IMR-90 (cell line): ENCODE results near the gene OGFR. TPM values are rescaled to one million over a fixed set of nuclear protein-coding genes. Genes with fewer than 3 reads are reported as not detected.

ENCODE experiments used
- ATAC-seq: fragments of 200-7000 bp; cut with Tn5 transposase; 2 replicates; pipeline ENCODE4 v1.9.1; 2020; ENCODE audit warnings: low read depth, mild to moderate bottlenecking, moderate library complexity
- BruUV-seq: library from RNA; stranded (reverse); fragments of 400-500 nt; replicated peaks from 2 replicates; lab custom pipeline; 2021; lab: Mats Ljungman, UMichigan
- CTCF ChIA-PET: fragments of 300-600 bp; formaldehyde crosslinking; extraction: SDS; loops from one replicate; lab custom pipeline; 2021; ENCODE audit warnings: antibody characterized with exemption; lab: Yijun Ruan, JAX
- POLR2A ChIA-PET: fragments of 300-600 bp; sonication (Branson Sonifier 250); formaldehyde crosslinking; loops from one replicate; lab custom pipeline; 2022; ENCODE audit warnings: antibody characterized with exemption; ENCODE audit not compliant: unreplicated experiment; lab: Charles Lee
- DNase-seq: peaks from one replicate; pipeline ENCODE4 v3.0.0; 2013
- H2AFZ ChIP-seq: replicated peaks from 2 replicates; pipeline ENCODE3; 2013; ENCODE audit warnings: low read length, mild to moderate bottlenecking; ENCODE audit not compliant: poor library complexity
- H2AK5ac ChIP-seq: 2 replicates; pipeline ENCODE4 v1.6.1; 2013; ENCODE audit warnings: low read depth, low read length, inconsistent platforms
- H2AK9ac ChIP-seq: replicated peaks from 2 replicates; pipeline ENCODE3; 2013; ENCODE audit warnings: mild to moderate bottlenecking, low read depth, low read length, moderate library complexity; ENCODE audit not compliant: poor library complexity
- H2BK120ac ChIP-seq: 2 replicates; pipeline ENCODE4 v1.6.1; 2013; ENCODE audit warnings: low read depth, low read length, inconsistent platforms
- H2BK15ac ChIP-seq: 3 replicates; pipeline ENCODE4 v1.6.1; 2013; ENCODE audit warnings: low read depth, low read length, inconsistent platforms
- H2BK20ac ChIP-seq: 2 replicates; pipeline ENCODE4 v1.6.1; 2013; ENCODE audit warnings: low read depth, mild to moderate bottlenecking, inconsistent platforms, low read length, moderate library complexity
- H2BK5ac ChIP-seq: 2 replicates; pipeline ENCODE4 v1.6.1; 2013; ENCODE audit warnings: mild to moderate bottlenecking, low read depth, low read length, inconsistent platforms; ENCODE audit not compliant: poor library complexity, severe bottlenecking
- H3K14ac ChIP-seq: replicated peaks from 2 replicates; pipeline ENCODE4 v1.6.1; 2013; ENCODE audit warnings: low read depth, low read length, inconsistent platforms
- H3K18ac ChIP-seq: 2 replicates; pipeline ENCODE4 v1.6.1; 2013; ENCODE audit warnings: low read depth, low read length, control low read depth
- H3K23ac ChIP-seq: 2 replicates; pipeline ENCODE4 v1.6.1; 2013; ENCODE audit warnings: low read depth, low read length, inconsistent platforms
- H3K27ac ChIP-seq: 2 replicates; pipeline ENCODE4 v1.5.1; 2013; ENCODE audit warnings: mild to moderate bottlenecking, control low read depth, low read length; ENCODE audit not compliant: insufficient read depth
- H3K27me3 ChIP-seq: 2 replicates; pipeline ENCODE4 v1.6.1; 2013; ENCODE audit warnings: low read length; ENCODE audit not compliant: control insufficient read depth, insufficient read depth
- H3K36me3 ChIP-seq: 2 replicates; pipeline ENCODE4 v1.6.1; 2013; ENCODE audit warnings: low read length, mixed read lengths; ENCODE audit not compliant: control insufficient read depth, insufficient read depth
- H3K4ac ChIP-seq: 2 replicates; pipeline ENCODE4 v1.6.1; 2013; ENCODE audit warnings: low read depth, low read length, inconsistent platforms
- H3K4me1 ChIP-seq: 2 replicates; pipeline ENCODE4 v1.6.1; 2013; ENCODE audit warnings: low read length, mixed read lengths; ENCODE audit not compliant: control insufficient read depth, insufficient read depth
- H3K4me2 ChIP-seq: 2 replicates; pipeline ENCODE4 v1.6.1; 2013; ENCODE audit warnings: low read depth, mild to moderate bottlenecking, control low read depth, low read length, moderate library complexity
- H3K4me3 ChIP-seq: 2 replicates; pipeline ENCODE4 v1.5.1; 2013; ENCODE audit warnings: low read depth, mild to moderate bottlenecking, control low read depth, low read length, moderate library complexity; ENCODE audit not compliant: insufficient read depth
- H3K56ac ChIP-seq: 2 replicates; pipeline ENCODE4 v1.6.1; 2013; ENCODE audit warnings: low read length, inconsistent platforms; ENCODE audit not compliant: insufficient read depth; ENCODE audit errors: extremely low read depth
- H3K79me1 ChIP-seq, 2 experiments: 2 replicates each; pipeline ENCODE4 v1.6.1; 2013; ENCODE audit warnings: low read length in 2 of 2, inconsistent platforms in 1 of 2, low read depth in 1 of 2
- H3K9ac ChIP-seq: 2 replicates; pipeline ENCODE4 v1.6.1; 2013; ENCODE audit warnings: low read depth, low read length, control low read depth
- H3K9me1 ChIP-seq: 2 replicates; pipeline ENCODE4 v1.6.1; 2013; ENCODE audit warnings: low read length, inconsistent platforms; ENCODE audit not compliant: insufficient read depth
- H3K9me3 ChIP-seq: 2 replicates; pipeline ENCODE4 v1.6.1; 2013; ENCODE audit warnings: low read length; ENCODE audit not compliant: control insufficient read depth, insufficient read depth
- H4K20me1 ChIP-seq: 2 replicates; pipeline ENCODE4 v1.6.1; 2013; ENCODE audit warnings: low read length, inconsistent platforms; ENCODE audit not compliant: insufficient read depth
- H4K5ac ChIP-seq: 2 replicates; pipeline ENCODE4 v1.6.1; 2013; ENCODE audit warnings: mild to moderate bottlenecking, low read depth, low read length, control low read depth
- H4K8ac ChIP-seq, 2 experiments: 2 replicates each; pipeline ENCODE4 v1.6.1; 2013; ENCODE audit warnings: low read depth in 2 of 2, low read length in 2 of 2, control low read depth in 1 of 2, inconsistent platforms in 1 of 2
- H4K91ac ChIP-seq: 2 replicates; pipeline ENCODE4 v1.6.1; 2013; ENCODE audit warnings: low read depth, low read length, inconsistent platforms; ENCODE audit not compliant: insufficient read depth
- BHLHE40 ChIP-seq: fragments of 150-350 bp; IDR thresholded peaks from 2 replicates; pipeline ENCODE4 v1.6.1; 2016; ENCODE audit warnings: mild to moderate bottlenecking, low read depth, low read length
- MAZ ChIP-seq: IDR thresholded peaks from 2 replicates; pipeline ENCODE4 v1.6.1; 2012; ENCODE audit warnings: low read depth, mild to moderate bottlenecking, low read length, improper control_type of control experiment, moderate library complexity, borderline replicate concordance
- POLR2A ChIP-seq: IDR thresholded peaks from 2 replicates; pipeline ENCODE4 v1.6.1; 2012; ENCODE audit warnings: mild to moderate bottlenecking, low read depth, low read length
- WGBS, 2 experiments: methylation state at CpG; one replicate each; pipeline versions ENCODE4 v1.1.5 to v1.1.7; 2013; ENCODE audit warnings: missing lambda C conversion rate in 2 of 2; ENCODE audit not compliant: insufficient read length in 1 of 2; ENCODE audit errors: extremely low coverage in 2 of 2; 5-methylcytosine and 5-hydroxymethylcytosine counted together
- dilution Hi-C: fragments of 300-500 bp; cut with HindIII; formaldehyde crosslinking; loops from one replicate; pipeline ENCODE4 v1.14.3; 2018; ENCODE audit warnings: low sequenced_read_pairs; ENCODE audit not compliant: unreplicated experiment
- in situ Hi-C: fragments of 300-500 bp; cut with MboI; formaldehyde crosslinking; loops from 3 replicates; pipeline ENCODE4 v1.14.3; 2019; ENCODE audit warnings: low sequenced_read_pairs, inconsistent platforms, mixed read lengths
- intact Hi-C: fragments of 100-400 bp; cut with micrococcal nuclease; formaldehyde crosslinking; loops from 2 replicates; pipeline ENCODE4 v1.10.0; 2022
- polyA plus RNA-seq, 3 experiments: library from polyadenylated mRNA; depleted of rRNA; stranded (reverse); fragments of >200 nt; gene quantifications; 2 replicates each; pipeline ENCODE4 v1.2.3, GENCODE V29; 2012; ENCODE audit warnings: low replicate concordance in 1 of 3
- total RNA-seq: library from RNA; depleted of rRNA; stranded (reverse); fragments of >200 nt; gene quantifications from 2 replicates; pipeline ENCODE4 v1.2.3, GENCODE V29; 2012

Gene OGFR
- total and polyA plus RNA-seq, 2 of the 4 experiments (the other 2 are of a cell fraction), result 22.4 to 30.1 TPM

- Histone ChIP-seq H3K18ac (no peak overlapping the region), H3K27ac (no peak overlapping the region), H3K36me3 (no peaks in the 10 kb centered on the region), H2BK5ac (no peak overlapping the region), H4K20me1 (no peaks in the 10 kb centered on the region), H3K4me1 (peaks cover 3% of the 10 kb centered on the region; the same call in 1 of the 2 replicates), H3K14ac (no peak overlapping the region), H4K91ac (no peak overlapping the region), H3K9ac (no peak overlapping the region), H2AK9ac (no peak overlapping the region), H2BK20ac (no peak overlapping the region), H3K4me3 (no peak overlapping the region), H2BK120ac (no peak overlapping the region), H3K4ac (no peak overlapping the region), H3K56ac (no peak overlapping the region), H3K79me1 (no peaks in the 10 kb centered on the region), H2AFZ (peak overlapping the region; percentile 33), H2AK5ac (no peak overlapping the region), H3K9me3 (no peaks in the 10 kb centered on the region), H2BK15ac (no peak overlapping the region), H3K27me3 (no peaks in the 10 kb centered on the region; the same call in 1 of the 2 replicates), H4K5ac (no peak overlapping the region), H3K9me1 (no peaks in the 10 kb centered on the region; the same call in 1 of the 2 replicates), H4K8ac (no peak overlapping the region), H3K4me2 (no peak overlapping the region), H3K23ac (no peak overlapping the region)
- ATAC-seq (no peak), DNase-seq (peak; percentile 50)
- no TSS peak for BruUV-seq
- WGBS, 2 experiments, result 67% methylated on average over 28 of the region's 52 CpGs; no CpG with 5 or more reads in 1 of the 2 experiments
- in situ Hi-C loops, result no loop called here
- dilution Hi-C loops, result no loop called here
- intact Hi-C loops, result no loop called here
- ChIA-PET CTCF (no interaction called here), POLR2A (no interaction called here)
- TF ChIP-seq MAZ (peak; percentile 69; the same call in 1 of the 2 replicates), BHLHE40 (peak; percentile 43; the same call in 1 of the 2 replicates), POLR2A (no peak)
Observed at GRCh38 chr20:62835931-62836861, 31.6 kb downstream of the OGFR start.
